CD4-positive, alpha-beta T cell (primary cell): ENCODE data around the gene HSPB1. TPM values are rescaled to one million over a fixed set of nuclear protein-coding genes. Genes with fewer than 3 reads are reported as not detected.
"Not testable (repeated sequence)": the region's sequence is repeated elsewhere in the genome, so short reads cannot be mapped to it uniquely, and the experiment has no call there.

Source experiments
- ATAC-seq: fragments of 200-7000 bp; cut with Tn5 transposase; one replicate; pipeline ENCODE4 v1.10.0; 2022; ENCODE audit warnings: mild to moderate bottlenecking; ENCODE audit not compliant: poor library complexity
- CTCF ChIA-PET: fragments of 350-600 bp; sonication (Branson Sonifier 250); formaldehyde crosslinking; loops from one replicate; lab custom pipeline; 2021; ENCODE audit warnings: antibody characterized with exemption, inconsistent platforms; lab: Charles Lee
- POLR2A ChIA-PET: fragments of 350-600 bp; sonication (Branson Sonifier 250); formaldehyde crosslinking; loops from one replicate; lab custom pipeline; 2021; ENCODE audit warnings: antibody characterized with exemption, inconsistent platforms; lab: Charles Lee
- DNase-seq, 14 experiments: peaks; one replicate each; pipeline ENCODE4 v3.0.0-alpha.2; 2013 to 2020; ENCODE audit warnings: mixed read lengths in 2 of 14
- H3K27ac ChIP-seq, 2 donors: one replicate each; pipeline versions ENCODE4 v1.5.1 to v1.7.0; 2013; ENCODE audit warnings: low read length in 2 of 2, low read depth in 1 of 2, mild to moderate bottlenecking in 1 of 2
- H3K27me3 ChIP-seq, 2 experiments: 1 replicate in 1 of 2; 2 replicates in 1 of 2; pipeline versions ENCODE4 v1.6.1 to v1.7.0; 2013; ENCODE audit warnings: low read length in 2 of 2, control low read depth in 1 of 2, mild to moderate bottlenecking in 1 of 2, moderate library complexity in 1 of 2; ENCODE audit not compliant: insufficient read depth in 2 of 2, control insufficient read depth in 1 of 2
- H3K36me3 ChIP-seq: one replicate; pipeline ENCODE4 v1.6.1; 2013; ENCODE audit warnings: low read length, control low read depth; ENCODE audit not compliant: insufficient read depth
- H3K4me1 ChIP-seq: one replicate; pipeline ENCODE4 v1.6.1; 2013; ENCODE audit warnings: low read length, control low read depth; ENCODE audit not compliant: insufficient read depth
- H3K4me3 ChIP-seq: one replicate; pipeline ENCODE4 v1.5.1; 2013; ENCODE audit warnings: mild to moderate bottlenecking, low read length, moderate library complexity
- H3K9me3 ChIP-seq, 2 experiments: 1 replicate in 1 of 2; 2 replicates in 1 of 2; pipeline versions ENCODE4 v1.6.1 to v1.7.0; 2013; ENCODE audit warnings: low read length in 2 of 2, mild to moderate bottlenecking in 2 of 2, control low read depth in 1 of 2, moderate library complexity in 1 of 2; ENCODE audit not compliant: control insufficient read depth in 1 of 2, insufficient read depth in 1 of 2
- H3K27ac Mint-ChIP-seq: one replicate; pipeline ENCODE4 v1.8.0; 2020; ENCODE audit warnings: mixed read lengths
- H3K27me3 Mint-ChIP-seq: one replicate; pipeline ENCODE4 v1.8.0; 2021; ENCODE audit warnings: mixed read lengths
- H3K36me3 Mint-ChIP-seq: one replicate; pipeline ENCODE4 v1.8.0; 2021; ENCODE audit warnings: low read depth, mixed read lengths
- H3K4me1 Mint-ChIP-seq: one replicate; pipeline ENCODE4 v1.8.0; 2021; ENCODE audit warnings: low read depth, mixed read lengths
- H3K4me3 Mint-ChIP-seq: one replicate; pipeline ENCODE4 v1.8.0; 2020; ENCODE audit warnings: mild to moderate bottlenecking, mixed read lengths
- H3K9me3 Mint-ChIP-seq: one replicate; pipeline ENCODE4 v1.8.0; 2020; ENCODE audit warnings: mixed read lengths
- CTCF ChIP-seq: fragments of 200-600 bp; IDR thresholded peaks from one replicate; pipeline ENCODE4 v1.8.0; 2022; ENCODE audit warnings: antibody characterized with exemption, mild to moderate bottlenecking
- intact Hi-C, 2 experiments: fragments of 100-400 bp; cut with DNase I in 1 of 2; cut with micrococcal nuclease in 1 of 2; formaldehyde crosslinking; loops; one replicate each; pipeline versions ENCODE4 v1.15.1 to v1.9.0; 2023 to 2025; cut with DNase I, micrococcal nuclease
- total RNA-seq, 174 experiments: library from RNA in 2 of 174; stranded (reverse) in 2 of 174; gene quantifications; one replicate each; pipeline ENCODE4 v1.2.3 and lab custom pipeline; 2021 to 2026

The HSPB1 gene
- total RNA-seq, 2 experiments from 2014 or later: 38.0 to 38.6 TPM

- ChIA-PET POLR2A (interaction anchor here (0.8 kb wide), 1 partner anchor 107 kb away, joined by 3 read pairs; no protein-coding TSS in a partner anchor), CTCF (interaction anchor here (1.6 kb wide), 1 partner anchor 28 kb away, joined by 3 read pairs; no protein-coding TSS in a partner anchor)
- Histone ChIP-seq H3K4me1 (peaks cover 15% of the 10 kb centered on the region), H3K27me3 (peaks cover 17 to 20% of the 10 kb centered on the region in 2 experiments), H3K27ac (no peak overlapping the region), H3K9me3 (no peaks in the 10 kb centered on the region), H3K36me3 (no peaks in the 10 kb centered on the region), H3K4me3 (no peak overlapping the region)
- Mint-ChIP-seq H3K36me3 (no peaks in the 10 kb centered on the region), H3K27me3 (peaks cover 19% of the 10 kb centered on the region), H3K4me3 (no peak overlapping the region), H3K9me3 (no peaks in the 10 kb centered on the region), H3K4me1 (no peaks in the 10 kb centered on the region), H3K27ac (no peak overlapping the region)
- TF ChIP-seq CTCF: no peak
- DNase-seq (no peak), ATAC-seq (no peak)
- intact Hi-C loops: no loop called here
Observed at GRCh38 chr7:76285604-76286374, 16.7 kb upstream of the HSPB1 start.

- Histone ChIP-seq H3K36me3 (no peaks in the 10 kb centered on the region), H3K27me3 (peaks cover 10 to 12% of the 10 kb centered on the region in 2 experiments), H3K9me3 (no peaks in the 10 kb centered on the region), H3K27ac (no peak overlapping the region), H3K4me1 (peaks cover 18% of the 10 kb centered on the region), H3K4me3 (no peak overlapping the region)
- Mint-ChIP-seq H3K36me3 (no peaks in the 10 kb centered on the region), H3K4me1 (peaks cover 4% of the 10 kb centered on the region), H3K9me3 (no peaks in the 10 kb centered on the region), H3K27ac (no peak overlapping the region), H3K4me3 (no peak overlapping the region), H3K27me3 (peaks cover 12% of the 10 kb centered on the region)
- ChIA-PET POLR2A (interaction anchor here (0.8 kb wide), 1 partner anchor 106 kb away, joined by 3 read pairs; no protein-coding TSS in a partner anchor), CTCF (interaction anchor here (0.5 kb wide), 1 partner anchor 35 kb away, joined by 3 read pairs; no protein-coding TSS in a partner anchor)
- intact Hi-C loops: no loop called here
- no peak for ATAC-seq
- no peak for TF ChIP-seq CTCF
- DNase-seq: no peak
Observed at GRCh38 chr7:76286842-76287403, 15.6 kb upstream of the HSPB1 start.

GRCh38 chr7:76290847-76291350 is 11.6 kb upstream of the HSPB1 start:
- H3K9me3 ChIP-seq, H3K4me1 Mint-ChIP-seq, H3K27me3 ChIP-seq, H3K9me3 Mint-ChIP-seq, H3K4me3 Mint-ChIP-seq, H3K27ac ChIP-seq, H3K27me3 Mint-ChIP-seq, ATAC-seq, H3K36me3 ChIP-seq, H3K4me3 ChIP-seq, H3K36me3 Mint-ChIP-seq, H3K27ac Mint-ChIP-seq, DNase-seq: not testable (repeated sequence)
- intact Hi-C loops: loop anchor here (1.0 to 2.0 kb wide), 4 partner anchors 23 to 112 kb away; no protein-coding TSS in a partner anchor
- ChIA-PET POLR2A (interaction anchor here (0.8 kb wide), 1 partner anchor 26 kb away, joined by 3 read pairs; no protein-coding TSS in a partner anchor), CTCF (interaction anchor here (0.6 to 2.9 kb wide), 12 partner anchors 11 to 112 kb away, joined by 3 to 44 read pairs (median 3); partner anchors contain the start of gene HSPB1)
- peaks cover 12% of the 10 kb centered on the region for H3K4me1 ChIP-seq
